CD4-positive, alpha-beta T cell treated with Interleukin-10 for 1 hour (primary cell): Measurements from ENCODE around the gene DPEP2.
"Not testable (repeated sequence)": the region's sequence is repeated elsewhere in the genome, so short reads cannot be mapped to it uniquely, and the experiment has no call there.

Experiments used
- DNase-seq: peaks from one replicate; pipeline ENCODE4 v3.0.0-alpha.2; 2020

DPEP2 gene

DNA sequence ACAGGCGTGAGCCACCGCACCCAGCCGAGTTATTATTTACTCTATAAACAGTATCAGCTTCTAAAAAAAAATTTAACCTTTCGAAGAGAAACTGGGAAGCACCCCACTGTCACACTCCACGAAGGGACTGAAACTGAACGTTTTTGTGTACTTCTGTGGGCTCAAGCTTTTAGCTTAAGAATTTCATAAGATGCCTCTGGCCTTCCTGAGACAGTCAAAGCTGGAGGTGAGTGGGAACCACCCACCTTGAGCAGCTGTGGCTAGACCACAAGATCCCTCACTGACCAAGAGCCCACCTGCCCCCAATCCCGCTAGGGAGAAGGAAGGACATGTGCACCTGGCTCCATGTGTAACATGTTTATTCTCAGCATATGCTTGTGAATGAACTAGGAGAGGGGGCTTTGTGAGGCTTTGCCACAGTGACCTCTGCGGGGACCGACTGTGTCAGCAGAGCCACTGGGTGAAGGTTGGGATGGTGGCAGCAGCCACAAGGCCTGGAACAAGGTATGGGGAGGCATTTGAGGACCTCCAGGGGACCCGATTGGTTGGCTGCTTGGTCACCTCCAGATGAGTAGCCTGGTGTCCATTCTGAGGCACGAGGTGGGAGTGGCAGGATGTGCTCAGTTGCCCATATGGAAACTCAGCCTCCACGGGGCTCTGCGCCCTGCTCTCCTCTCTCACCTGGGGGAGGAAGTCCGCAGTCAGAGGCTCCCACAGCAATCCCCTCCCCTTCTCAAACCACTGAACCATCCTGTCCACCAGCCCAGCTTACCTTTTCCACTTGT lies 23.8 kb downstream of the DPEP2 start:
- DNase-seq, result no peak

DNA sequence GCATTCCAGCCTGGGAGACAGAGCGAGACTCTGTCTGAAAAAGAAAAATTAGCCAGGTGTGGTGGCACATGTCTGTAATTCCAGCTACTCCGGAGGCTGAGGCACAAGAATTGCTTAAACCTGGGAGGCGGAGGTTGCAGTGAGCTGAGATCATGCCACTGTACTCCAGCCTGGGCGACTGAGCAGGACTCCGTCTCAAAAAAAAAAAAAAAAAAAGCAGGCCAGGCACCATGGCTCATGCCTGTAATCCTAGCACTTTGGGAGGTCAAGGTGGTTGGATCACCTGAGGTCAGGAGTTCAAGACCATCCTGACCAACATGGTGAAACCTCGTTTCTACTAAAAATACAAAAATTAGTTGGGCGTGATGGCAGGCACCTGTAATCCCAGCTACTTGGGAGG lies 27.0 kb downstream of the DPEP2 start:
- not testable (repeated sequence) for DNase-seq

DNA sequence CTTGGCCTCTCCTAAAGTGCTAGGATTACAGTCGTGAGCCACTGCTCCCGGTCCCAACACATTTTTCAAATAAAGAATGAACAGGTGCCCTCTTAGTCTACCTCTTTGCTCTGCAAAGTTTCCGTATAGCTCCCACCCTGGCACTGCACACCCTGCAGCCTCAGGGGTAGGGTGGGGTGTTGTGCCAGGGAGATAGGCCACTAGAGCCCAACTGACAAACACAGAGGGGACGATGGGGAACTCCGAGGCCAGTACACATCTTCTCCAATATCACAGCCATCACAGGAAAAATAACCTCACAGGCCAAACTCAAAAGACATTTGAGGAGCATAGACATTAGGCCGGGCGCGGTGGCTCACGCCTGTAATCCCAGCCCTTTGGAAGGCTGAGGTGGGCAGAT lies 28.2 kb downstream of the DPEP2 start:
- DNase-seq, result no peak

DNA sequence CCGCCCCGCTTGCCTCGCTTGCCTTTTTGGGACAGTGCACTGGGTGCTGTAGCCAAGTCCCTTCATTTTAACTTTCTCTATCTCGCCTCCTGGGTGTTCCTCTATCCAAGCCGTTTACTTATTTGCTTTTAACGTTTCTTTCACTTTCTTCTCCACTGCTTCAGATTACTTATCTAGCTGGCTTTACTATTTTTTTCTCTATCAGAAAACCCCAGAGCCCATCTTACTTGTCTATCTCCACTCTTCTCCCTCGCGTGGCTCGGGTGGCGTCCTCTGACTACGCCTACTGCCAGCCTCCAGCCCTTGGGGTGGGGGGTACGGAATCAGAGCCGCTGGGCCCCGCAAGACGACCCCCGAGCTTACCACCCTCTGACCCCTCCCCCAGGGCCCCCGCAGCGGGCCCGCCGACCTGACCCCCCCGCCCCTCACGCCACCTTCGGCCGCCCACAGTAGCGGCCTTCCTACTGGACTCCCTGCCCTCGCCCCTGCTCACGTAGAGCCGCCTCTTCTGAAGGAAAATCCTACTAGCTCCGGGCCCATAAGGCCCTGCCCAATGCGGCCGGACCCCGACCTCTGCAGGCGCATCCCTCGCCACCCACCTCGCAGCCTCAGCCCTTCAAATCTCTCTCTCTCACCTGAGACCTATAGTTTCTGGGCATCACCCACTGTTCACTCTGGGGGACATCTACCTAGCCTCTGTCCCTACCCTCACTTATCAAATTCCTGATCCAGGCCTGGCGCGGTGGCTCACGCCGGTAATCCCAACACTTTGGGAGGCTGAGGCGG lies 29.8 kb downstream of the DPEP2 start:
- peak; percentile 23 for DNase-seq

DNA sequence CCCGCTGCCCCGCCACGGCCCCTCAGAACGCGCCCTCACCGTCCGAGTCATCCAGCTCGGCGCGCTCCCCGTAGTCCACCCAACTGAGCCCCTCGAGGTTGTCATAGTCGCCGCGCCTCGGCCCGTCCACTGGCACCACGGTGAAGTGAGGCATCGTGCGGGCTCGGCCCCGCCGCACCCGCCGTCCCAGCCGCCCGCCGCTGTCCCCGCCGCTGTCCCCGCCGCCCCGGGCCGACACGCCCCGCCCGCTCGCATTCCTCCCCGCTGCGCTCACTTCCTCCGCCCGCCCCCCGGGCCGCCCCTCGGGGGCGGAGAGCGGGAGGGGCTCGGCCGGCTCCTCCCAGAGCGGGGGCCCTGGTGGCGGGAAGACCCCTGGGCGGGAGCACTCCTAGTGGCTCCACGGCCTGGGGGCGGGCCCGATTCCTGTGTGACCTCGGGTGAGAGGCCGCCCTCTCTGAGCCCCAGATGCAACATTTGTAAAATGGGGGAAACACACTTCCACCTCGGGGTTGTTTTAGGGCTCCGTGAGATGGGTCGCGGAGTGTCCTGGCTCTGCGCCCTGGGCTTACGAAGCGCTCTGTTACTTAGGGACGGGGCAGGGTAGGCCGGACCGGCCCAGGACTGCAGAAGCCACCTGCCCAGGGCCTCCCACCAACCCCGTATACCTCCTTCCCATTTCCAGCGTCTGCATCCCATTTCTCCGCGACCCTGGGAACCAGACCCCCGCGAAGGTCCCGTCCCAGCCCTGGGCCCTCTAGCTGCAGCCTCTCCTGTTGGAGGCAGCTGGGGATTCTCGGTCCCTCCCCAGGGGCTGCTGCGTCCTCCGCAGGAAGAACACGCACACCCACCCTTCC lies 30.7 kb downstream of the DPEP2 start, which contains the start of gene SLC12A4:
TSS of gene SLC12A4 (minus strand) at position 238 of the 854 bp plus-strand sequence. CDS start at position 154, 84 bp downstream.
- DNase-seq, result peak; percentile 92

DNA sequence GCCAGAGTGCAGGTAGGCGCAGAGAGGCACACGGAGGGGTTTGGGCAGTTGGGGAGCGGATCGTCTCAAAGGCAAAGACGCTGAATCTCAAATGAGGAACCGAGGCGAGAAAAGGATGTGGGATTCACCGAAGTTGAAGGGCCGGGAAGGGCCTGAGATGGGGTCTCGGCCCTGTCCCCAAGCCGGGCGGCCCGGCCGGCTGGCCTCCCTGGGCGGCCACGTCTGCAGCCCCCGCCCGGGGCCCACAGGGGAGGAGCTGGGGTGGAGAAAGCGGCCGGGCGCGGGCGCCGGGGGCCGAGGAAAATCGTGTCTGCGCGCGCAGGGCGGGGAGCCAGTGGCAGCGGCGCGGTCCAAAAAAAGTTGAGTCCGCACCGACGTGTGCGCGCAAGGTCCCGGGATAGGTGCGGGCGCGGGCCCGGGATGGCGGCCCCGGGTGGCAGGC lies 31.3 kb downstream of the DPEP2 start:
- no peak for DNase-seq

DNA sequence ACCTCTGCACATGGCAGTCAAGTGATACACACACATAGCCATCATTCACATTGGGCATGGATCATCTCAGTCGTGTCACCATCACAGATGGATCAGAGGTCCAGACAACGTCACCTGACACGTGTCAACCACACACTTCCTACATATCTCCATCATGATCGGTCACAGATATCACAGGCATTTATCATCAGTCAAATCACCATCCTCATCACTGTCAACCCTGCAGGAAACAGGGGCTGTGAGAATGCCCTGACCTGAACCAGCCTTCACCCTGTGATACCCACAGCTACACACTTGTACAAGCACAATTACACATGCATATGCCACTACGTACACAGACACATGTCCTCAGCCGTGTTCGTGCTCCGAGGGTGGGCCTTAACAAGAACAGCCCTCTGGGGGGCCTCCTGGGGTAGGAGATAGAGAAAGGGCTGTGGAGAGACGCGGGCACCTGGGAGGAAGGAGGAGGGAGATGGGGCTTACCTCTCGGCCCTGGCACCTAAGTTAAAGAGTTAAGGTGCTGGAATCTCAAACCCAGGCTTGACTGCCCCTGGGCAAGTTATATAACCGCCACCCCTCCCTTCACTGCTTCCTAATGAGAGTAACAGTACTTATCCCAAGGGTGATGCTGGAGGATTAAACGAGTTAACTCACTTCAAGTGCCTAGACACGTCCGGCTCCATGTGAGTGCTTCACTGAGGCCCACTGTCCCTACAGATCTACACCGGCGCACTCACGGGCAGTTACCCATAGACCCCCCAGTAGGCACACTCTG lies 31.9 kb downstream of the DPEP2 start:
- peak; percentile 35 for DNase-seq

DNA sequence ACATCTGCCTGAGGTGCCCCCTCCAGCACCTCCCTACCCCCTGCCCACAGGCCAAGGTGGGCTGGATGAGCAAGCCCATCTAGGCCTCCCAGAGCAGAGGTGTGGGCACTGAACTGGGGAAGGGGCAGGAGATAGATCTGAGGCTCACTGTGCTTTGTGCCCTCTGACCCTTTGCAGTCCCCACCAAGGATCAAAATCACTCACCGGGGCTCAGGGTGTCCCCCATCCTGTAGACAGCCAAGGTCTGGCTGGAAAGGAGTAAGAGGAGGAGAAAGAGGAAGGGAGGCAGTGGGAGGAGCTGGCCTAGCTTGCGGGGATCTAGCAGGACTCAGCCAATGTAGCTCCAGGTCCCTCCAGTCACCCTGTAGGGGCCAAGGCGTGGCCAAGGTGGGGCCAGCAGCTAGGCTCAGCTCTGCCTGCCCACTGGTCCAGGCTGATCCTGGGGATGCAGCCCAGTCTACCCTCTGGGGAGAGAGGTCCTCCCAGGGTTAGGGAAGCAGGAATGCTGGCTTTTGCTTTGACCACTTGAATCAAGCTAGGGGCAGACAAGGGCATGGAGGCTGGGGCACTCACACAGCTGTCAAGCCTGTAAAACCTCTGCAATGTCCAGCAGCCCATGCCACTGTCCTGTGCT lies 32.6 kb downstream of the DPEP2 start:
- DNase-seq, result no peak

DNA sequence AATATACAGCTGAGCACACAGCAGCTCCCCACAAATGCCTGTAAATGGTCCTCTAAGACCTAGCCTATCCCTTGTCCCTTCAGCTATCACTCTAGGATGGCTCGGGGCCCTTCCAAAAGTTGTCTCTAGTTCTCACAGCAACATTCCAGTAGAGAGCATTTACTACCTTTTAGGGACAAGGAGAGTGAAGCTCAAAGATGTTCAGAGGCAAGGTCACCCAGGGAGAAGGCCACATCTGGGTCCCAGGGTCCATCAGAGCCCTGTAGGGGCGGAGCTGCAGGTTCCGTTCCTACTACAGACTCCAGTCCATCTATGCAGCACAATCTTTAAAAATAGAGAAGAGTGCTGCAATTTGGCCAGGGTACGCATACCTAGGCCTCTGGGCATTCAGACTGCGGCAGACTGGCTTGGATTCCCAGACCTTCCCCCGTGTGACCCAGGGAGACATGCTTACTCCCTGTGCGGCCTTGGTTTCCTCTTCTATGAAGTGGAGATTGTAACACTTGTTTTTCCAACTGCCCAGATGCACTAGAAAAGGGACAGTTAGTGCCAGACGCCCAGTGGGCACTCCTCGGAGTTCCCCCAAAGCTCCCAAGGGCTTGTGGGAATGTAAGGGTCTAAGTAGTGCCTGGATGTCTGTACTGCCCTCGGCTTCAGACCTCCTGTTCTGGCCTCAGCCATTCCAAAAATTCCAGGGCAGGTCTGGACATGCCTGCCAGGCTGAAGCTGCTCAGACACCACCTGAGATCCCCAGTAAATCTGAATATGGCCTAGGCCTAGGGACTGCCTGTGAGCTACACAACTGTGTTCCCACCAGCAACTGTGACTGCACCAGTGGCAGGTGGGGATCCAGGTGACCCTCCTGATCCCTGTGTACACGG lies 33.4 kb downstream of the DPEP2 start:
- DNase-seq, result no peak

DNA sequence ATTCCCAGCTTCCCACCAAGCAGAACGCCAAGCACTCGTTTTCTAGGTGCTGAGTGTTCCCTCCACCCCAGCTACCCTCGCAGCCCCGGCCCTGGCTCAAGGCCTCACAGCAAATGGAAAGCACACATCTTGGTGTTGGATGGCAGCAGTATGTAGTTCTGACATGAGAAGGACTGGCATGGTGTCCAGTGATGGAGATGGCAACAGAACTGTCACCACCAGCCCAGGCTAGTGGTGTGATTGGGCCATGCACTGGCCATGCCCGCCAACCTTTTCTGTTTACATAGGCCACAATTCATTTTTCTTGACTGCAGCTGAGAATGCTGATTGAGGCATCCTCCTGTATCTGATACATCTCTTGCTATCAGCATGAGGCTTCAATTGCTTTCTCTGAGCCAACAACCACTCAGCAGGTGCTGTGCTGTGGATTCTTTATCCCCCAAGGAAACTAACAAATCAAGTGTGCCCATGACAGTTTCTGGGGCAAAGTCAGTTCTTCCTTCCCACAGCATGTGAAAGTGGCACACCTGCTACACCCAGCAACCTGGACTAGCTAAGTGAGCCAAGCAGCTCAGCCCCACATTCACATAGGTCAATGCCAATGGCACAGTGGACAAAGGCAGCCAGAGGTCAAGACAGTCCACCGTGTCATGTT lies 34.7 kb downstream of the DPEP2 start:
- DNase-seq, result no peak

DNA sequence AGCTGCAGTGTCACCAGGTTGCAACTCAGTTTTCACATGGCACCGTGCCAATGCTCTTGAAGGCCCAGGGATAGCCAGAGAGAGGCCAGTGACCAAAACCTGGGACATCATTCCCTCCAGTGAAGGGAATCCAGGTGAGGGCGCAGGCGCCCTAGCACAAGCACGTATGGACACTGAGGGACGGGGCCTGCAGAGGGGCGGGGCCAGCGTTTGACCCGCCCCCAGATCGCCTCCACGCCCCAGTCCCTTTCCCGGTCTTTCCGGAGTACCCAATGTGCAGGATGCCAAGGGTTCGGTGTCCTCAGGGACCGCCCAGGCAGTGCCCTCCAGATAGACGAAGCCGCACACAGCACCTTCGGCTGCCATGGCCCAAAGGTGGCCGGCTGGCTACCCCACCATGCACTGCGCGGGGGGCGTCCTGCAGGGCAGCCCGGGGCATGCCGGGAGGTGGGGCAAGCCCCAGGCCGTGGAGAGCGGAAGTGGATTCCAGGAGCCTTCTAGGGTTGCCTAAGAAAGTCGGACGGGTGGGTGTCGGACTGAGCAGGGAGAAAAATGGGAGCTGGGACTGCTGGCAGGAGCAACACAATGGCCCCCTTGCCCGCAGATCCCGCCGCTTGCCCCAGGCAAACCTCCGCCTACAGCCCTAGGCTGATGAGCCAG lies 35.5 kb downstream of the DPEP2 start:
- no peak for DNase-seq

DNA sequence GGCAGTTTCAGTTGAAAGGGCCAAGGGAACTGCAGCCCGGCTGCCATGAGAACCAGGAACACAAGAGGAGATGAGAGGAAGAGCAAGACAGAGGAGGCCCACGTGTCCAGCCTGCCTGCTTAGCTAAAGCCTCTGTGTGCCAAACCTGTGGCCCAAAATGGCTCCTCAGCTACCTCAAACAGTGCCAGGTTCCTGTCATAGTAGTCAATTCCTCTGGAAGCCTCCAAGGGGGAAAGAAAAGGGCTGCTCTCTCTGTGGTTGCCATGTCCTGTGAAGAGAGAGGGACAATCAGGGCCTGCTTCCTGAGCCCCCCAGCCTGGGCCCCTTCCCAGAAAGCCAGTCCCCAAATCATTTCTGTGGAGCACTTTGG lies 36.0 kb downstream of the DPEP2 start:
- no peak for DNase-seq

DNA sequence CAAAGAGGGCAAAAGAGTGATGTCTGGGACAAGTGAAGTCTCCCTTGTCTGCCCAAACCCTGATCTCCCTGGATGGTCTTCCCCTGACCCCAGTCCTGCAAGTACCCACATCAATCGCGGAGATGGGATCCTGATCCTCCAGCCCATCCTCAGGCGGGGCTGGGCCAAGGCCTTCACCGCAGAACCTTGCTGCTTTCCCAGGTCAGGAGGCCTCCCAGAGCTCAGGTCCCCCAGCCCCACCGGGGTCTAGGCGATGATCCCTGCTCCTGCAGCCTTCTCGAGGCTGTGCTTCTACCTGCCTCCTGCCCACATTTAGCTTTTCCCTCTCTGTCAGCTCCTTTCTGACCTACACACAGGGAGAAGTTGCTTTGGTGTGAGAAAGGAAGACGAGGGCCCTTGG lies 37.1 kb downstream of the DPEP2 start:
- DNase-seq, result no peak

DNA sequence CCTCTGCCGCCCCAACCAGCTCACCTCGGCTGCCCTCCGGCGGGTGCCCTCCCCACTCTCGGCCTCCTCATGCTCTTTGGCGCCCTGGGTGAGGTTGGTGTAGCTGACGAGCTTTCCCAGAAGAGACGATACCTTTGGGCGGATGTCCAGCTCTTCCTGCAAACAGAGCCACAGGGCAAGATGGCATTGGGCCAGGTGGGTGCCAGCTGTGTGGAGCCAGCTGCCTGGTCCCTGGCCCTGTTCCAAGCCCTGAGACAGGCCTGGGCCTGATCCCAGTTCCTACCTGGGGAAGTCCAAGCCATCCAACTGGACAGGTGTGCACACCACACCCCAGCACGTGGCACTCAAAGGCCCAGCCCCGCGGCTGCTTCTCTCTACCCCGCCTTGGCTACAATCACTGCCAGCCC lies 37.7 kb downstream of the DPEP2 start:
- no peak for DNase-seq

DNA sequence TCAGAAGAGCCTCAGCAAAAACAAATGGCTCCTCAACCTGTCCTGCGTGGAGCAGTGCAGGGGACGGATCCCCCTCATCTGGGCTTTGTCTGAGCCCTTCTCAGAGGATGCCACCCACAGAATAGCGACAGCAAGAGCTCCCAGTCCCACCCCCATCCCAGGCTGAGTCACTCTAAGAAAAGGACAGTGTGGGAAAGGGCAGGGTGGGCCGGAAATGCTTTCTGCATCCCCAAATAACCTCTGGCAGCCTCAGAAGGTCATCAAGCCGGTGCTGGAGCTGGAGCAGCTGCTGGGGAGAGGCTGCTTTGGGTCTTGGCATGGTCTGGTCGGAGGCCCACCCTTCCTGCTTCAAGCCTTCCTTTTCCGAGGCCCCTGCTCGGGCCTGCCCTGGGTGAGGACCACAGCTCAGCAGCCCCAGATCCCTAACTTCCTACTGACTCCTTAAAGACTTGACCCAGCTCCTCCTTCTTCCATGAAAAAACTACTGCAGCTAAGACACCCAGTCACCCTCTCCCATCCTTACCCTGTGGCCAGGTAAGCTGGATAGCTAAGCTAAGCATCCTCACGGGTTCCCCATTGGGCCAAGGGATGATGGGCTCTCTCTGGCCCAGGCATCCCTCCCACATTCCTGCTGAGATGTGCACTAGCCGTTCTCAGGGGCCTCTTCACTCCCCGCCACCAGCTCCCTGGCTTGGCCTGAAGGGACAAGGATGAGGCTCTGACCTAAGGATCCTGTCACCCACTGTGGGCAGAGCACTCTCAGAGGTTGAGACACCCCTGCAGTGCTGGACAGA lies 39.6 kb downstream of the DPEP2 start:
- DNase-seq, result no peak

DNA sequence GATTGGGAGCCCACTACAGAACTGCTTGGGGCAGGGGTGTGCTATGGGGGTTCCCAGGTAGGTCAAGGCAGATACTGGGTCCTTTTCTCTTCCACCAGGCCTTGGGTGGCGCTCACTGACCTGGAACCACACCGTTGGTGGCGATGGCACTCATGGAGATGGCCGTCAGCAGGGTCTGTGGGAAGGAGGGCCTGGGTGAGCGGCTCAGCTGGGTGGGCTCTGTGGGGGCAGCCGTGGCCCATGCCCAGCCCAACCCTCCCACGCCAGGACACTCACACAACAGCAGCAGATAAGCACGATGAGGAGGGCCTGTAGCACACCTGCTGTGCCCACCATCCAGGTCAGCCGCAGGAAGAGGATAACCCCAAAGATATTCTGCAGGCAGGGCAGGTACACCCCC lies 41.7 kb downstream of the DPEP2 start:
- no peak for DNase-seq

DNA sequence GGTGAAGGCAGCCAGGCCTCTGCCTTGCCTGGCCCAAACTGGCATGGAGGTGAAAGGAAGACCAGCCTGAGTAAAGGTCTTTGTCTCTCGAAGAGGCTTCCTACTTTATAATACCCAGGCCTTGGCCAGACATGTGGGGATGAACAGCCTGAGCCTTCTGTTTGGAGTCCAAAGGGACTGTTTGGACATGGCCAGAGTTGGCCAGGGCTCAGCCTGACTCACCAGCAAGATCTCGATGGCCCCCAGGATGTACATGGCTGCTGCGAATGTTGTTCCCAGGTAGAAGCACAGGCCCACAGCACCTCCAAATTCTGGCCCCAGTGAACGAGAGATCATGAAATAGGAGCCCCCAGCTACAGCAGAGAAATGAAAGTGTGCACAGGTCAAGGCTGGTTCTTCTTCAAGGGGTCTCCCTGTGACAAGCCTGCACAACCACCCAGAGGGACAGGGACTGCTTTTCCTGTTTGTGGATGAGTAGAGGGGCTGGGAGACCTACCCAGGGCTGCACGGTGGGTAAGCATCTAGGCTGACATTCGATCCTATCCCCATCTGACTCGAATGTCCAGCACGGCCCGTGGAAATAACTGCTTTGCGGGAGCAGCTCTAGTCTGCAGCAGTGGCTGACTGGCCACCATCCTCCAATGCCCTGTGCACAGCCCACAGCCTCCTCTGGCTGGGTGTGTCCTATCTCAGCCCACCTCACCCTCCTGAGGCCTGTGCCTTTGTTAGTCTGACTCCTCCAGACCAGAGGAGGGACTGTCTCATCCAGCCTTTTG lies 44.7 kb downstream of the DPEP2 start:
- DNase-seq, result no peak
